ENCODE results near the gene ZNF57. TPM values are rescaled to one million over a fixed set of nuclear protein-coding genes. Genes with fewer than 3 reads are reported as not detected.

ZNF57 gene
- total RNA-seq, 2 donors from 2014 or later, result 3.9 to 5.2 TPM

DNA sequence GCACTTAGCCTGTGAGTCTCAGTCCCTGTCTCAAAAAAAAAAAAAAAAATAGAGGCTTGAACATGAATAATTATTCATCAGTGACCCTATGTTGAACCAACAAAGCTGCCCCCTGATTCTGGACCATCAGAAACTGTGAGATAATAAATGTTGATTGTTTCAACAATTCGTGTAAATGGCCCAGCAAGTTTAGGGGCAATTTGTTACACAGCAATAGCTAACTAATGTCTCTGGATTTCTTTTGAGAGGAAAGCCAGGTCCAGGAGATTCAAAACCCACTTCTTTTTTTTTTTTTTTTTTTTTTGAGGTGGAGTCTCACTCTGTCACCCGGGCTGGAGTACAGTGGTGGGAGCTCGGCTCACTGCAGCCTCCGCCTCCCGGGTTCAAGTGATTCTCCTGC is 64.1 kb downstream of the ZNF57 start:
- no peak for ATAC-seq
- no peaks in the 10 kb centered on the region for H3K9me3 Mint-ChIP-seq
- H3K27ac Mint-ChIP-seq, result no peak overlapping the region
- H3K36me3 Mint-ChIP-seq, result no peaks in the 10 kb centered on the region
- DNase-seq (ENCODE audit: low spot score in 2 of 2), result no peak

DNA sequence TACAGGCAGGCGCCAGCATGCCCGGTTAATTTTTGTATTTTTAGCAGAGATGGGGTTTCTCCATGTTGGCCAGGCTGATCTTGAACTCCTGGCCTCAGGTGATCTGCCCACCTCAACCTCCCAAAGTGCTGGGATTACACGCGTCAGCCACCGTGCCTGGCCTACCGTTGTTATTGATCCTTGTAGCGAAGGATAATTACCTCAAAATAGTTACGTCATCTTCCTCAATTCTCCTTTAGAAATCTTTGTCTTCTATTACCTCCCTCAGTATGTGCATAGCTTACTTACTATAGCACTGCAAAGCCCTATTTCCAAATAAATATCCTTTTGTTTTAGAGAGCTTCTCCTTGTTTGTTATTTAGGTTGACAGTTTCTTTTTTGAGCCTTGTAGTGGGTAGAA is 67.2 kb downstream of the ZNF57 start:
- Mint-ChIP-seq H3K36me3 (no peaks in the 10 kb centered on the region), H3K9me3 (no peaks in the 10 kb centered on the region), H3K27ac (no peak overlapping the region)
- DNase-seq (ENCODE audit: low spot score in 2 of 2) (no peak), ATAC-seq (no peak)

Other genes with a start within 250 kb of the ZNF57 start
- gene GNG7, start 198.2 kb upstream of the ZNF57 start, total RNA-seq, result under 1 TPM; 0.30 to 0.84 TPM
- under 1 TPM; 0.11 to 0.72 TPM for gene DIRAS1, start 179.6 kb upstream of the ZNF57 start, total RNA-seq
- gene SLC39A3, start 160.9 kb upstream of the ZNF57 start, total RNA-seq, result 10 to 100 TPM; 24.8 to 27.3 TPM
- 10 to 100 TPM; 48.7 to 54.4 TPM for gene SGTA, start 117.7 kb upstream of the ZNF57 start, total RNA-seq
- gene THOP1, start 115.4 kb upstream of the ZNF57 start, total RNA-seq, result 100 to 1,000 TPM in 1 of 2 donors, 10 to 100 TPM in 1; 40.5 to 145 TPM
- 1 to 10 TPM in 1 of 2 donors, under 1 TPM in 1; 0.77 to 1.8 TPM for gene ZNF554, start 81.1 kb upstream of the ZNF57 start, total RNA-seq
- gene ZNF555, start 59.5 kb upstream of the ZNF57 start, total RNA-seq, result 1 to 10 TPM; 1.3 to 2.8 TPM
- gene ZNF556, start 33.6 kb upstream of the ZNF57 start, total RNA-seq, result under 1 TPM in 1 of 2 donors, not detected in 1; 0.30 TPM
- gene ZNF77, start 44.0 kb downstream of the ZNF57 start, total RNA-seq, result 10 to 100 TPM in 1 of 2 donors, 1 to 10 TPM in 1; 3.7 to 11.2 TPM
- 1 to 10 TPM; 3.3 to 8.2 TPM for gene TLE6, start 76.6 kb downstream of the ZNF57 start, total RNA-seq
- 1 to 10 TPM; 4.5 to 5.0 TPM for gene TLE2, start 128.4 kb downstream of the ZNF57 start, total RNA-seq
- 100 to 1,000 TPM; 335 to 405 TPM for gene TLE5, start 161.6 kb downstream of the ZNF57 start, total RNA-seq
- gene GNA11, start 193.4 kb downstream of the ZNF57 start, total RNA-seq, result 10 to 100 TPM in 1 of 2 donors, 1 to 10 TPM in 1; 3.1 to 11.4 TPM
- gene GNA15, start 235.1 kb downstream of the ZNF57 start, total RNA-seq, result 100 to 1,000 TPM in 1 of 2 donors, 1 to 10 TPM in 1; 3.0 to 105 TPM

All from activated naive CD4-positive, alpha-beta T cell treated with anti-CD3 and anti-CD28 coated beads, Interleukin-2, amount 50 U/mL, for 72 hours (primary cell).